AG04450 (cell line): ENCODE results near the gene FAM20C. TPM values are rescaled to one million over a fixed set of nuclear protein-coding genes. Genes with fewer than 3 reads are reported as not detected.

Source experiments
- CTCF ChIA-PET: fragments of 300-600, 350-600 bp; formaldehyde crosslinking; extraction: SDS; loops from one replicate; lab custom pipeline; 2022; ENCODE audit warnings: antibody characterized with exemption, inconsistent platforms; lab: Charles Lee
- POLR2A ChIA-PET: fragments of 350-600 bp; formaldehyde crosslinking; extraction: SDS; loops from one replicate; lab custom pipeline; 2021; ENCODE audit warnings: antibody characterized with exemption, inconsistent platforms; lab: Yijun Ruan, JAX
- DNase-seq: peaks from one replicate; pipeline ENCODE4 v3.0.0-alpha.2; 2011; ENCODE audit warnings: low read depth, low spot score
- H3K27ac ChIP-seq: one replicate; pipeline ENCODE4 v1.5.1; 2012; ENCODE audit warnings: low read depth, low read length, control low read depth
- H3K27me3 ChIP-seq: one replicate; pipeline ENCODE4 v1.6.0; 2012; ENCODE audit warnings: low read length; ENCODE audit not compliant: control insufficient read depth, insufficient read depth
- H3K4me3 ChIP-seq: 2 replicates; pipeline ENCODE4 v1.5.1; 2011; ENCODE audit warnings: mild to moderate bottlenecking, low read depth, low read length, control low read depth
- H3K9me3 ChIP-seq: 2 replicates; pipeline ENCODE4 v1.5.1; 2012; ENCODE audit warnings: low read length; ENCODE audit not compliant: control insufficient read depth, insufficient read depth
- CTCF ChIP-seq: IDR thresholded peaks from 2 replicates; pipeline ENCODE4 v1.5.1; 2011; ENCODE audit warnings: low read depth, low read length, control low read depth, inconsistent platforms
- polyA plus RNA-seq: library from polyadenylated mRNA; depleted of rRNA; stranded (reverse); fragments of >200 nt; gene quantifications from 2 replicates; pipeline ENCODE4 v1.2.3, GENCODE V29; 2011

The FAM20C gene
- polyA plus RNA-seq, 1 experiment, result 34.5 TPM

DNA sequence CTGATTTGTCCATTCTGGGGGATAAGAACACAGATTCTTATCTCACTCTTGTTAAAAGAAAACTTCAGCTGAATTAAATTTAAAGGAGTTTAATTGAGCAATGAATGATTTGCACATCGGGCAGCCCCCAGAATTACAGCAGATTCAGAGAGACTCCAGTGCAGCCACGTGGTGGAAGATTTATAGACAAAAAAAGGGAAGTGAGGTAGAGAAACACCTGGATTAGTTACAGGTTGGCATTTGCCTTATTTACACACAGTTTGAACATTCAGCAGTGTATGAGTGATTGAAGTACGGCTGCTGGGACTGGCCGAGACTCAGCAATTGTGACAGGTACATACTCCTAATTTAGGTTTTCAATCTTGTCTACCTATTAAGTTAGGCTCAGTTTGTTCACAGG is 46.5 kb upstream of the FAM20C start:
- ChIA-PET CTCF (no interaction called here), POLR2A (no interaction called here)
- Histone ChIP-seq H3K27ac (no peak overlapping the region), H3K27me3 (no peaks in the 10 kb centered on the region), H3K9me3 (no peaks in the 10 kb centered on the region; the same call in 1 of the 2 replicates), H3K4me3 (no peak overlapping the region)
- no peak for TF ChIP-seq CTCF
- DNase-seq, result no peak

DNA sequence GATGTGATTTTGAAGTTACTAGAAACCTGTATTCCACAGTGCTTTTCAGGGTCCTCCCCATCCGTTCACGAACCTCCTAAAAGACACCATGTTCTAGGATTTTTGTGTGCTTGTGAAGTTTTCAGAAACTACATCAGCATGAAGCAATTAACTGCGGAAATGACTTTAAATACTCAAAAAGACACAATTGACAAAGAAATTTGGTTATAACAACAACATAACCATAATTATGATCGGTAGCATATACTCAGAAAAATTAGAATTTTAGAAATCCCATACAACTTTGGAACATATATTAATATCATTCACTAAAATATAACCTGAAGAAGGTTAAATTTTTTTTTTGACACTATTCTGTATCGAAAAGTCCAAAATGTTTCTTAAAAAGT is 43.8 kb upstream of the FAM20C start:
- no peak for TF ChIP-seq CTCF
- Histone ChIP-seq H3K9me3 (no peaks in the 10 kb centered on the region; the same call in 1 of the 2 replicates), H3K4me3 (peak overlapping the region; percentile 69), H3K27ac (no peak overlapping the region), H3K27me3 (no peaks in the 10 kb centered on the region)
- POLR2A ChIA-PET, result interaction anchor here (0.5 to 1.0 kb wide), 4 partner anchors 13 to 43 kb away, joined by 3 to 8 read pairs (median 3); partner anchors contain the start of gene FAM20C
- CTCF ChIA-PET, result interaction anchor here (1.0 kb wide), 1 partner anchor 85 kb away, joined by 4 read pairs; no protein-coding TSS in a partner anchor
- no peak for DNase-seq

GRCh38 chr7:148932-149790 is 43.2 kb upstream of the FAM20C start:
- H3K9me3 ChIP-seq, result no peaks in the 10 kb centered on the region; the same call in 1 of the 2 replicates
- H3K27me3 ChIP-seq, result no peaks in the 10 kb centered on the region
- DNase-seq, result peak; percentile 98
- TF ChIP-seq CTCF, result no peak
- H3K27ac ChIP-seq, result peak overlapping the region; percentile 92
- POLR2A ChIA-PET, result interaction anchor here (0.5 to 1.0 kb wide), 4 partner anchors 12 to 43 kb away, joined by 3 to 8 read pairs (median 3); partner anchors contain the start of gene FAM20C
- CTCF ChIA-PET, result interaction anchor here (1.0 kb wide), 1 partner anchor 85 kb away, joined by 4 read pairs; no protein-coding TSS in a partner anchor
- H3K4me3 ChIP-seq, result peak overlapping the region; percentile 69

DNA sequence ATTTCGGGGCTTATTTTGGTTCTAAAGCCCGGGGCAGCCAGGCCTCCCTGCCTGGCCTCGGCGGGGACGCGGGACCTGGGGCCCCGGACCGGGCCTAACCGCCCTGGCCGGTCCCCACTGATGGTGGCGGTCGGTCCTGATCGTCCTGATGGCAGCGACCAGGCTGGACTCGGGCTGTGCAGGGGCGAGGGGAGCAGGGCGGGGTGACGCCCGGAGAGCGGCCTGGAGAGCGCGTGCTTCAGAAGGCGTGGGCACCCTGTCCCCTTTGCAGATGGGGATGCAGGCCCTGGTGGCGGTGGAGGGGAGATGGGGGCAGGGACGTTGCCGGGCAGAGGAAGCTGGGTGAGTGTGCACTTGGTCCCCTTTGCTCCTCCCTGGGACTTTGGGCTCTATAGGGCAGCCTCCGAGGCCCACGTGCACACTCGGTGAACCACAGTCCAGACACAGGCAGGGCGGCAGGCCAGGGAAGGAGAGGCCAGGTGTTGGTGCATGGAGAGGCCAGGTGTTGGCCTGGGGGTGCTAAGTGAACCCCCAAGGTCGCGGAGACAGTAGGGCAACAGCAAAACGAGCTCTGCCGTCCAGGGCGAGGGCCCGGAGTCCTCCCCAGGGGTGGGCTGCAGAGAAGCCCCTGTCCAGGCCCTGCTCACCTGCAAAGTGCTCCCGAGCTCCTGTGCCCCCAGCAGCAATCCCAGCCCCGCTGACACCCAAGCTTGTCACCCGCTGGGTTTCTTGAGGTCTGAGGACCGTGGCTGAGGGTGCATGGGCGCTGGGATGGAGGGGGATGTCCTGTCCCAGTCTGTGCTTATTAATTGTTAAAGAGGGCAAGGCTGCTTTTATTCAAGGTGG is 42.4 kb upstream of the FAM20C start:
- ChIA-PET POLR2A (interaction anchor here (1.0 kb wide), 3 partner anchors 12 to 42 kb away, joined by 3 to 8 read pairs (median 3); partner anchors contain the start of gene FAM20C), CTCF (interaction anchor here (1.0 kb wide), 1 partner anchor 86 kb away, joined by 4 read pairs; no protein-coding TSS in a partner anchor)
- no peaks in the 10 kb centered on the region; the same call in 1 of the 2 replicates for H3K9me3 ChIP-seq
- no peak for TF ChIP-seq CTCF
- H3K4me3 ChIP-seq, result peak overlapping the region; percentile 69
- H3K27me3 ChIP-seq, result no peaks in the 10 kb centered on the region
- peak overlapping the region; percentile 92 for H3K27ac ChIP-seq
- no peak for DNase-seq
